Measurements from ENCODE around the gene ZNF605.

- no peak for TF ChIP-seq CTCF (IDR thresholded peaks at IDR 0.05)
- TF ChIP-seq POLR2A (IDR thresholded peaks at IDR 0.05), result no peak
Measured at GRCh38 chr12:132955094-132956010, 754 bp downstream of the ZNF605 start.
